Astrocyte of the cerebellum (primary cell): ENCODE results near the gene TAF4.
"Not testable (repeated sequence)": the region's sequence is repeated elsewhere in the genome, so short reads cannot be mapped to it uniquely, and the experiment has no call there.

Experiments used
- DNase-seq: peaks from one replicate; pipeline ENCODE4 v3.0.0-alpha.2; 2011; ENCODE audit warnings: low read depth
- H3K4me3 ChIP-seq: 2 replicates; pipeline ENCODE4 v1.5.1; 2011; ENCODE audit warnings: mild to moderate bottlenecking, low read depth, low read length, moderate library complexity
- in situ Hi-C: cut with HindIII; loops from 2 replicates; pipeline ENCODE4 v1.10.0; 2017; ENCODE audit warnings: low sequenced_read_pairs
- TF ChIP-seq, protein P1 (sequence below): IDR thresholded peaks from 2 replicates; pipeline ENCODE4 v1.5.1; 2012; ENCODE audit warnings: low read length, low read depth, moderate library complexity, mild to moderate bottlenecking; ENCODE audit errors: missing control alignments

The TAF4 gene

GRCh38 chr20:61988665-61989064, 77.0 kb downstream of the TAF4 start:
- TF ChIP-seq, protein P1, sequence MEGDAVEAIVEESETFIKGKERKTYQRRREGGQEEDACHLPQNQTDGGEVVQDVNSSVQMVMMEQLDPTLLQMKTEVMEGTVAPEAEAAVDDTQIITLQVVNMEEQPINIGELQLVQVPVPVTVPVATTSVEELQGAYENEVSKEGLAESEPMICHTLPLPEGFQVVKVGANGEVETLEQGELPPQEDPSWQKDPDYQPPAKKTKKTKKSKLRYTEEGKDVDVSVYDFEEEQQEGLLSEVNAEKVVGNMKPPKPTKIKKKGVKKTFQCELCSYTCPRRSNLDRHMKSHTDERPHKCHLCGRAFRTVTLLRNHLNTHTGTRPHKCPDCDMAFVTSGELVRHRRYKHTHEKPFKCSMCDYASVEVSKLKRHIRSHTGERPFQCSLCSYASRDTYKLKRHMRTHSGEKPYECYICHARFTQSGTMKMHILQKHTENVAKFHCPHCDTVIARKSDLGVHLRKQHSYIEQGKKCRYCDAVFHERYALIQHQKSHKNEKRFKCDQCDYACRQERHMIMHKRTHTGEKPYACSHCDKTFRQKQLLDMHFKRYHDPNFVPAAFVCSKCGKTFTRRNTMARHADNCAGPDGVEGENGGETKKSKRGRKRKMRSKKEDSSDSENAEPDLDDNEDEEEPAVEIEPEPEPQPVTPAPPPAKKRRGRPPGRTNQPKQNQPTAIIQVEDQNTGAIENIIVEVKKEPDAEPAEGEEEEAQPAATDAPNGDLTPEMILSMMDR = no peak
- in situ Hi-C loops = no loop called here
- DNase-seq = no peak
- H3K4me3 ChIP-seq = no peak overlapping the region

GRCh38 chr20:61986762-61987321, 78.8 kb downstream of the TAF4 start:
- in situ Hi-C loops = no loop called here
- DNase-seq = no peak
- H3K4me3 ChIP-seq = no peak overlapping the region
- TF ChIP-seq, protein P1 = no peak

DNA sequence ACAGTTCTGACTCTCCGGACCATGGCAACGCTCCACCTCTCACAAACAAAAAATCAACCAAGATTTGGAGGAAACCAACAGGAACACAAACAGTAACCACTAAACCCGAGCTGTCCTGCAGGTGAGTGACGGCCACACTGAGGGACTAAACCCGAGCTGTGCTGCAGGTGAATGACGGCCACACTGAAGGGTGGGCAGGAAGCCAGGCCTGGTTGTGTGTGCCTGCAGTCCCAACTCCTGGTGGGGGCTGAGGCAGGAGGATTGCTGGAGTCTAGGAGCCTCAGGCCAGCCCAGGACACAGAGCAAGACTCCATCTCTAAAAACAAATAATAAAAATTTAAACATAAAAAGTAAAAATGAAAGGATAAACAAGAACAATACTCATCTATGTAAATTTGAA, 80.6 kb downstream of the TAF4 start:
- TF ChIP-seq, protein P1 = no peak
- no peak overlapping the region for H3K4me3 ChIP-seq
- DNase-seq = no peak
- in situ Hi-C loops = no loop called here

DNA sequence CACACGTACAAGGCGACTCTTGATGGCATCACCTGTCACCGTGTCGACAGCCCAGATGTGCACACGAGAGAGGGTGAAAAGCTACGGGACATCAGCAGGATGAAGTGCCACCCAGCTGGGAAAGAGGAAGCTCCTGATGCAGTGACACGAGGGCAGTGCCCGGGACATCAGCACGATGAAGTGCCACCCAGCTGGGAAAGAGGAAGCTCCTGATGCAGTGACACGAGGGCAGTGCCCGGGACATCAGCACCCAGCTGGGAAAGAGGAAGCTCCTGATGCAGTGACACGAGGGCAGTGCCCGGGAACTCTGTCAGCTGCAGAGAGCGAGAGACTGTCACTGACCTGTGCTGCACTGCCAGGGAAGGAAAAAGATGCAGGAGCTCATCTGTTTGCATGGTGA, 81.2 kb downstream of the TAF4 start:
- DNase-seq, H3K4me3 ChIP-seq, in situ Hi-C loops: not testable (repeated sequence)

- TF ChIP-seq, protein P1 = no peak
- DNase-seq = no peak
- H3K4me3 ChIP-seq = no peak overlapping the region
- in situ Hi-C loops = no loop called here
Measured at GRCh38 chr20:61983965-61984364, 81.7 kb downstream of the TAF4 start.

GRCh38 chr20:61982951-61983315, 82.7 kb downstream of the TAF4 start:
- TF ChIP-seq, protein P1 = no peak
- in situ Hi-C loops = no loop called here
- DNase-seq = no peak
- H3K4me3 ChIP-seq = no peak overlapping the region

- TF ChIP-seq, protein P1 = no peak
- in situ Hi-C loops = no loop called here
- no peak for DNase-seq
- H3K4me3 ChIP-seq = no peak overlapping the region
Measured at GRCh38 chr20:61982191-61982950, 83.3 kb downstream of the TAF4 start.

GRCh38 chr20:61981691-61982090, 84.0 kb downstream of the TAF4 start:
- DNase-seq, H3K4me3 ChIP-seq, in situ Hi-C loops: not testable (repeated sequence)
